ENCODE data around the gene KITLG.

GRCh38 chr12:88574278-88574677 lies 6.0 kb downstream of the KITLG start:
- TF ChIP-seq, protein P1, sequence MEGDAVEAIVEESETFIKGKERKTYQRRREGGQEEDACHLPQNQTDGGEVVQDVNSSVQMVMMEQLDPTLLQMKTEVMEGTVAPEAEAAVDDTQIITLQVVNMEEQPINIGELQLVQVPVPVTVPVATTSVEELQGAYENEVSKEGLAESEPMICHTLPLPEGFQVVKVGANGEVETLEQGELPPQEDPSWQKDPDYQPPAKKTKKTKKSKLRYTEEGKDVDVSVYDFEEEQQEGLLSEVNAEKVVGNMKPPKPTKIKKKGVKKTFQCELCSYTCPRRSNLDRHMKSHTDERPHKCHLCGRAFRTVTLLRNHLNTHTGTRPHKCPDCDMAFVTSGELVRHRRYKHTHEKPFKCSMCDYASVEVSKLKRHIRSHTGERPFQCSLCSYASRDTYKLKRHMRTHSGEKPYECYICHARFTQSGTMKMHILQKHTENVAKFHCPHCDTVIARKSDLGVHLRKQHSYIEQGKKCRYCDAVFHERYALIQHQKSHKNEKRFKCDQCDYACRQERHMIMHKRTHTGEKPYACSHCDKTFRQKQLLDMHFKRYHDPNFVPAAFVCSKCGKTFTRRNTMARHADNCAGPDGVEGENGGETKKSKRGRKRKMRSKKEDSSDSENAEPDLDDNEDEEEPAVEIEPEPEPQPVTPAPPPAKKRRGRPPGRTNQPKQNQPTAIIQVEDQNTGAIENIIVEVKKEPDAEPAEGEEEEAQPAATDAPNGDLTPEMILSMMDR (IDR thresholded peaks at IDR 0.05 in 4 of 5, conservative IDR thresholded peaks at IDR 0.05 in 1 of 5): no peak
- no peak for TF ChIP-seq POLR2A (IDR thresholded peaks at IDR 0.05)
